ENCODE results near the gene DCAF6.
"Not testable (repeated sequence)": the region's sequence is repeated elsewhere in the genome, so short reads cannot be mapped to it uniquely, and the experiment has no call there.

Gene DCAF6

GRCh38 chr1:167924543-167925231 lies 11.8 kb upstream of the DCAF6 start:
- DNase-seq (ENCODE audit: low read depth) = no peak

GRCh38 chr1:167926486-167926997 lies 9.9 kb upstream of the DCAF6 start:
- no peak for DNase-seq (ENCODE audit: low read depth)

- no peak for DNase-seq (ENCODE audit: low read depth)
Measured at GRCh38 chr1:167927046-167927754, 9.3 kb upstream of the DCAF6 start.

- DNase-seq (ENCODE audit: low read depth) = no peak
Measured at GRCh38 chr1:167928457-167928852, 8.0 kb upstream of the DCAF6 start.

GRCh38 chr1:167928919-167929318 lies 7.6 kb upstream of the DCAF6 start:
- DNase-seq (ENCODE audit: low read depth) = not testable (repeated sequence)

- no peak for DNase-seq (ENCODE audit: low read depth)
Measured at GRCh38 chr1:167929725-167930124, 6.8 kb upstream of the DCAF6 start.

- no peak for DNase-seq (ENCODE audit: low read depth)
Measured at GRCh38 chr1:167933788-167934187, 2.7 kb upstream of the DCAF6 start.

GRCh38 chr1:167934426-167935215 lies 1.9 kb upstream of the DCAF6 start:
- DNase-seq (ENCODE audit: low read depth) = no peak

- peak; percentile 24 for DNase-seq (ENCODE audit: low read depth)
Measured at GRCh38 chr1:167935216-167936067, 1.0 kb upstream of the DCAF6 start.

- DNase-seq (ENCODE audit: low read depth) = peak; percentile 33
Measured at GRCh38 chr1:167936930-167937708, 636 bp downstream of the DCAF6 start, which contains the start of gene MPC2. TSS of gene MPC2 (minus strand) at chr1:167937072. CDS start at chr1:167935841, 1,231 bp downstream.

GRCh38 chr1:167937709-167938010 lies 1.2 kb downstream of the DCAF6 start:
- DNase-seq (ENCODE audit: low read depth) = peak; percentile 19

- no peak for DNase-seq (ENCODE audit: low read depth)
Measured at GRCh38 chr1:167938080-167938636, 1.7 kb downstream of the DCAF6 start.

- no peak for DNase-seq (ENCODE audit: low read depth)
Measured at GRCh38 chr1:167940264-167940663, 3.8 kb downstream of the DCAF6 start.

- no peak for DNase-seq (ENCODE audit: low read depth)
Measured at GRCh38 chr1:167943541-167943940, 7.1 kb downstream of the DCAF6 start.

GRCh38 chr1:167947733-167948132 lies 11.2 kb downstream of the DCAF6 start:
- DNase-seq (ENCODE audit: low read depth) = no peak

- no peak for DNase-seq (ENCODE audit: low read depth)
Measured at GRCh38 chr1:167949785-167950184, 13.3 kb downstream of the DCAF6 start.

- DNase-seq (ENCODE audit: low read depth) = no peak
Measured at GRCh38 chr1:167950569-167950968, 14.1 kb downstream of the DCAF6 start.

- no peak for DNase-seq (ENCODE audit: low read depth)
Measured at GRCh38 chr1:167955915-167956314, 19.4 kb downstream of the DCAF6 start.

GRCh38 chr1:167957710-167958109 lies 21.2 kb downstream of the DCAF6 start:
- DNase-seq (ENCODE audit: low read depth) = no peak

GRCh38 chr1:167964646-167965045 lies 28.2 kb downstream of the DCAF6 start:
- no peak for DNase-seq (ENCODE audit: low read depth)

- DNase-seq (ENCODE audit: low read depth) = no peak
Measured at GRCh38 chr1:167966050-167966449, 29.6 kb downstream of the DCAF6 start.

Measured in HS-5 (cell line).